ENCODE results near the gene TMEM178A. TPM values are rescaled to one million over a fixed set of nuclear protein-coding genes. Genes with fewer than 3 reads are reported as not detected.

The TMEM178A gene
- total RNA-seq, 1 donor from 2014 or later, result 19.2 TPM

DNA sequence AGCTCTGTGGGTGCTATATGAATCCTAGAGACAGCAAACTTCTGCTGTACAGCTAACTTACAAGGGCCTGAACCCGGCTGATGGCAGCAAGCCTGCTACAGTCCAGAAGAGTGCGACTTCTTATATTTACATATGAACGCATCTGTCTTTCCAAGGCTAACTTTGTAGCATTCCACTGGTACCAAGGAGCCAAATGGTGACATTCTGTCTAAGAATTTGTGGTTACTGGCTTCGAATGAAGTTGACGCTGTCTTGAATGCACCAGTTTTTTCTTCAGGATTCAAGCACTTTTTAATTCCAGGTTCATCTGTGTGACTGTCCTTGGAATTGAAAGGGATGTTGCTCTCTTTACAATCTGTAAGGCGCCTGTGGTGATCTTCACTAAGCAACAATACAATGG is 70.9 kb downstream of the TMEM178A start:
- Histone ChIP-seq H3K4me3 (no peak overlapping the region), H3F3A (ENCODE audit: low read depth) (no peaks in the 10 kb centered on the region), H3K4me2 (no peak overlapping the region), H3K4me1 (peaks cover 7% of the 10 kb centered on the region), H3K36me3 (peaks cover 3% of the 10 kb centered on the region), H3K27me3 (no peaks in the 10 kb centered on the region), H3K79me2 (ENCODE audit: low read depth) (no peaks in the 10 kb centered on the region), H2AFZ (replicated peaks) (no peak overlapping the region), H3K27ac (no peak overlapping the region), H3K9ac (no peak overlapping the region), H4K20me1 (ENCODE audit: low read depth) (peaks cover 7% of the 10 kb centered on the region), H3K9me3 (ENCODE audit: low read depth) (no peaks in the 10 kb centered on the region)
- no peak overlapping the region for H3K4me3 Mint-ChIP-seq
- H3K9me3 Mint-ChIP-seq, result peaks cover 2% of the 10 kb centered on the region
- no peak for DNase-seq (ENCODE audit: low spot score)
- H3K27me3 Mint-ChIP-seq (ENCODE audit: insufficient read depth, low read depth), result peaks cover 3% of the 10 kb centered on the region
- peaks cover 46% of the 10 kb centered on the region for H3K36me3 Mint-ChIP-seq
- H3K27ac Mint-ChIP-seq, result no peak overlapping the region
- H3K4me1 Mint-ChIP-seq, result peaks cover 17% of the 10 kb centered on the region
- TF ChIP-seq CTCF (IDR thresholded peaks at IDR 0.05), result no peak
- TF ChIP-seq EZH2phosphoT487 (IDR thresholded peaks at IDR 0.05), result no peak
- TF ChIP-seq EZH2 (IDR thresholded peaks at IDR 0.05), result no peak

GRCh38 chr2:39737661-39738060 is 71.9 kb downstream of the TMEM178A start:
- Mint-ChIP-seq H3K36me3 (peaks cover 41% of the 10 kb centered on the region), H3K4me3 (no peak overlapping the region), H3K27me3 (ENCODE audit: insufficient read depth, low read depth) (peaks cover 3% of the 10 kb centered on the region), H3K9me3 (no peaks in the 10 kb centered on the region), H3K27ac (no peak overlapping the region), H3K4me1 (peaks cover 17% of the 10 kb centered on the region)
- no peak for TF ChIP-seq EZH2 (IDR thresholded peaks at IDR 0.05)
- TF ChIP-seq EZH2phosphoT487 (IDR thresholded peaks at IDR 0.05), result no peak
- TF ChIP-seq CTCF (IDR thresholded peaks at IDR 0.05), result no peak
- no peaks in the 10 kb centered on the region for H3K27me3 ChIP-seq
- H3K4me1 ChIP-seq, result peaks cover 7% of the 10 kb centered on the region
- no peak overlapping the region for H3K4me3 ChIP-seq
- no peak overlapping the region for H3K4me2 ChIP-seq
- H3K79me2 ChIP-seq (ENCODE audit: low read depth), result no peaks in the 10 kb centered on the region
- H3K36me3 ChIP-seq, result peaks cover 3% of the 10 kb centered on the region
- H4K20me1 ChIP-seq (ENCODE audit: low read depth), result peaks cover 7% of the 10 kb centered on the region
- peak; percentile 38 for DNase-seq (ENCODE audit: low spot score)
- H3K9me3 ChIP-seq (ENCODE audit: low read depth), result no peaks in the 10 kb centered on the region
- no peak overlapping the region for H3K27ac ChIP-seq
- no peak overlapping the region for H2AFZ ChIP-seq (replicated peaks)
- H3K9ac ChIP-seq, result no peak overlapping the region
- peaks cover 6% of the 10 kb centered on the region for H3F3A ChIP-seq (ENCODE audit: low read depth)

DNA sequence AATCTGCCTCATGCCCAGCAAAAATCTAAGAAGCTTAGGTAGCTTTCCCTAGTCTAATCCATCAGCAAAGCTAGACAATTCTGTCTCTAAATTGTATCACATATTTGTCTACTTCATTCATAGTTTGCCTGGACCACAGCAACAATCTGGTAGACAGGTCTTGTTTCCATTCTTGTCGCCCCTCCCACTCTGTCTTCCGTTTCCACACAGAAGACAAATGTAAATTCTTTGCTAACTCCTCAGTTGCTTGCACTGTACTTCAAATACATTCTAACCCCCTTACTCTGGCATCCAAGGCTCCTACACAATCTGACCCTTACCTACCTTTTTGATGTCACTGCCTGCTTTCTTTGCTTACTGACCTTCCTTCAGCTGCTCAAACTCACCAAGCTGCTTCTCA is 73.2 kb downstream of the TMEM178A start:
- TF ChIP-seq CTCF (IDR thresholded peaks at IDR 0.05) (no peak), EZH2phosphoT487 (IDR thresholded peaks at IDR 0.05) (no peak), EZH2 (IDR thresholded peaks at IDR 0.05) (no peak)
- H3K36me3 Mint-ChIP-seq, result peaks cover 33% of the 10 kb centered on the region
- H3K27me3 Mint-ChIP-seq (ENCODE audit: insufficient read depth, low read depth), result peaks cover 3% of the 10 kb centered on the region
- no peak overlapping the region for H2AFZ ChIP-seq (replicated peaks)
- no peak for DNase-seq (ENCODE audit: low spot score)
- peaks cover 13% of the 10 kb centered on the region for H3K4me1 ChIP-seq
- H3K4me3 Mint-ChIP-seq, result no peak overlapping the region
- H4K20me1 ChIP-seq (ENCODE audit: low read depth), result peaks cover 6% of the 10 kb centered on the region
- no peak overlapping the region for H3K27ac ChIP-seq
- H3F3A ChIP-seq (ENCODE audit: low read depth), result peaks cover 19% of the 10 kb centered on the region
- H3K36me3 ChIP-seq, result peaks cover 3% of the 10 kb centered on the region
- H3K27ac Mint-ChIP-seq, result no peak overlapping the region
- no peaks in the 10 kb centered on the region for H3K9me3 ChIP-seq (ENCODE audit: low read depth)
- no peaks in the 10 kb centered on the region for H3K27me3 ChIP-seq
- no peak overlapping the region for H3K9ac ChIP-seq
- no peak overlapping the region for H3K4me2 ChIP-seq
- H3K9me3 Mint-ChIP-seq, result no peaks in the 10 kb centered on the region
- H3K4me1 Mint-ChIP-seq, result peaks cover 23% of the 10 kb centered on the region
- H3K79me2 ChIP-seq (ENCODE audit: low read depth), result no peaks in the 10 kb centered on the region
- H3K4me3 ChIP-seq, result no peak overlapping the region

Data from neural progenitor cell (in vitro differentiated cells).